GM18499 (cell line): ENCODE measurements around the gene ULBP3.
"Not testable (repeated sequence)": the region's sequence is repeated elsewhere in the genome, so short reads cannot be mapped to it uniquely, and the experiment has no call there.

Experiments used
- ATAC-seq: cut with Tn5 transposase; IDR thresholded peaks from one replicate; pipeline ENCODE4 v1.9.1; 2021; ENCODE audit warnings: moderate number of reproducible peaks; ENCODE audit not compliant: insufficient read depth, unreplicated experiment

Gene ULBP3

GRCh38 chr6:150078788-150079187 lies 9.9 kb upstream of the ULBP3 start:
- no peak for ATAC-seq

GRCh38 chr6:150076196-150076893 lies 7.4 kb upstream of the ULBP3 start:
- ATAC-seq = no peak

DNA sequence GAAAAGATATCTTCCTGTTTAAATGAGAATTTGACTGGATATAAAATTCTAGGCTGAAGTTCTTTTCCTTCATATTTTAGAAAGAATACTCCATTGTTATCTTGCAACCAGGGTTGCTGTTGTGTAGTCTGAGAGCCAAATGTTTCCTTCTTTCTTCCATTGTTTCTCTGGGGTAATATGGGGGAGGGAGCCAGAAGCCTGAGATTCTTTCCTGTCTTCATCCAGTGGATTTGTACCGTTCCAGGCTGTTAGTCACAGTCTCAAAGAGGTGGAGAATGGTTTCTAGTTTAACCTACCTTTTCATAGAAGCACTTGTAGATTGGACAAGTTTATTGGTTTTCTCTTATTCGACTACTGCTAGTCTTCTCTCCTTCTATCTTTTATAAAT lies 6.1 kb upstream of the ULBP3 start:
- no peak for ATAC-seq

DNA sequence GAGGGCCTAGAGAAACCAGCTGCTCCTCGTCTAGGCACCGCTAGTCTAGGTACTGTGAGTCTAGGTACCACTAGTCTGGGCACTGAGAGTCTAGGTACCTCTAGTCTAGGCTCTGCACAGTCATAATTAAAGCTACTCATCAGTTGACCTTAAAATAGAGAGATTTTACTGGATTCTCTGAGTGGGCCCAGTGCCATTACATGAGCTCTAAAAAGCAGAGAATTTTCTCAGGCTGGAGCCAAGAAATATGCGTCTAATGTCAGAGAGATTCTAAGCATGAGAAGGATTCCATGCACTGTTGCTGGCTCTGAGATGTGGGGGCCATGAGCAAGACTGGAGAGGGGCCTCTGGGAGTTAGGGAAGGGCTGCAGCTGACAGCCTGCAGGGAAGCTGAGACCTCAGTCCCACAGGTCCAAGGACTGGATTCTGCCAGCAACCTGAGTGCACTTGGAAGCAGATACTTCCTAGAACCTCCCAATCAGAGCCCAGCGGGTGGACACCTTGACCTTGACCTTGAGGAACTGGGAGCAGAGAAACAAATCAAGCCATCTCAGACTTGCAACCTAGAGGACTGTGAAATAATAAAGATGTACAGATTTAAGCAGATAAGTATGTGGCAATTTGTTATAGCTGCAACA lies 5.6 kb upstream of the ULBP3 start:
- not testable (repeated sequence) for ATAC-seq

DNA sequence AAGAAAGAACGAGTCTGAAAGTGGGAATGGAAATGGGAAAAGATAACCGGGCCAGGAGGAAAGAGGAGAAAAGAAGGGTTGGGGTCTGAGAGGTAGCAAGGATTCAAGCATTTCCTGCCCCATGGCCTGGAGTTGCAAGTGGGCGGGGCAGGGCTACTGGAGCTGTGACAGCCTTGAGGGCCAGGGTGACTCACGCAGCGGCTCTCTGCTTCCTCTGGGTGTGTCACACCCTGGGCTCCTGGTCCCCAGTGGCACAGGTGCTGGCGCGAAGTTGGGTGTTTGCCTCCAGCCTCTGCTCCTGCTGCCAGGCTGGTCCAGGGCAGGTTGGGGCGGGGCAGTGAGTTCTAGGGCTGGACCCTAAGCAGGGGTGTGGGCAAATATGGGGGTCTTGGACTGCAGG lies 3.3 kb upstream of the ULBP3 start:
- ATAC-seq = no peak

- no peak for ATAC-seq
Observed at GRCh38 chr6:150070236-150070818, 1.4 kb upstream of the ULBP3 start.

- ATAC-seq = no peak
Observed at GRCh38 chr6:150069706-150070105, 785 bp upstream of the ULBP3 start.

GRCh38 chr6:150068151-150068550 lies 770 bp downstream of the ULBP3 start:
- no peak for ATAC-seq

- no peak for ATAC-seq
Observed at GRCh38 chr6:150065083-150065482, 3.8 kb downstream of the ULBP3 start.

DNA sequence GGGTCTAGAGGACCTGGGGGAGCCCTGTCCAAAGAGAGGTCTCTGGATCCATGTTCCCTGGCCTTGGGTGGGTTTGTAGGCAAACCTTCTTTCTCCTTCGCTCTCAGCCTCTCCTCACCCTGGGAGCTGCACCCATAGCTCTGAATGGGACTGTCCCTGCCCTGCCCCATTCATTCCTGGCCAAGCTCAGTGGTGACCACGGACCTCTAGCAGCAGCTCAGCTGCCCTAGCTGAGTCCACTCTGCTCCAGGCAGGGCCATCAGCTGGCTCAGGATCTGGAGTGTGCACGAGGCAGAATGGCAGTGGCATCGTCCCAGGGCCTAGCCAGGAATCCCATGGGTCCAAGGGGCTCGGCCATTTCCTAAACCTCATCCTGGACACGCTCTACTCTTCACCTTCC lies 5.3 kb downstream of the ULBP3 start:
- no peak for ATAC-seq

- peak; percentile 65 for ATAC-seq
Observed at GRCh38 chr6:150059973-150060372, 8.9 kb downstream of the ULBP3 start.

- no peak for ATAC-seq
Observed at GRCh38 chr6:150058986-150059385, 9.9 kb downstream of the ULBP3 start.

DNA sequence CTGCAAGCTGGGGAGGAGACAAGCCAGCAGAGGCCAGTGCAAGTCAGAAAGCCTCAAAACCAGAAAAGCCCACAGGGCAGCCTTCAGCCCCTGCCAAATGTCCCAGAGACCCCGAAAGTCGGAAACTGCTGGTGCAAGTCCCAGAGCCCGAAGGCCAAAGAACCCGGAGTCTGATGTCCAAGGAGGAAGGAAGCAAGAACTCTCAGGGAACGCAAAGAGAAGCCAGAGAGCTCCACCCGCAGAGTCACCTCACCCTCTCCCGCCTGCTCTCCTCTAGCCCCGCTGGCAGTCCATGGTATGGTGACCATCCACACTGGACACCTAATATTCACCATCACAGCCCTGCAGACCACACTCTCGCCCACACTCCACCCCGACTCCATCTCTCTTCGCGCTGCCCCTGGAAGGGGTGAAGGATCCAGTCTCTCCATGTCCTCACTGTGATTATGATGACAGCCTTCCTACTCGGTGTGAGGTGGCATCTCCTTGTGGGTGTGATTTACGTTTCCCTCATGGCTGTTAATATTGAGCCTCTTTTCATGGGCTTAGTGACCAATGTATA lies 10.6 kb downstream of the ULBP3 start:
- ATAC-seq = no peak

DNA sequence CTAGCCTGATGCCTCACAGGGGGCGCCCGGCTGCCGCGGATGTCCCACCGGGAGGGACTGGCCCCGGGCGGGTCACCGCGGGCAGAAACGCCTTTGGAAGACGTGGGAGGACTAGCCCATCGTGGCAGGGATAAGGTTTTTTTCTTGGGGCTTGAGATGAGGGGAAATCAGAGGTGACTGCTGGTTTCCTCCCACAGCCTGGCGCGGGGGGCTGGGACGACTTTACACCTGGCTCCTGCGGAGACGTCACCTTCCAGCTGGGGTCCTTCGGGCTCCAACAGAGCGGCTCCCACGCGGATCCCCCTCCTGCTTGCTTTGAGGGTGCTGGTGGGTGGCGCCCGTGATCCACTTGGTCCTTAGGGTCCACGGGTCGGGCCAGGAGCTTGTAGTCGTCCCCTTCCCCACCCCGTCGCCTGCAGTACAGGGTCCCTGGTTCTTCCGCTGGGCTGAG lies 11.4 kb downstream of the ULBP3 start:
- ATAC-seq = no peak

DNA sequence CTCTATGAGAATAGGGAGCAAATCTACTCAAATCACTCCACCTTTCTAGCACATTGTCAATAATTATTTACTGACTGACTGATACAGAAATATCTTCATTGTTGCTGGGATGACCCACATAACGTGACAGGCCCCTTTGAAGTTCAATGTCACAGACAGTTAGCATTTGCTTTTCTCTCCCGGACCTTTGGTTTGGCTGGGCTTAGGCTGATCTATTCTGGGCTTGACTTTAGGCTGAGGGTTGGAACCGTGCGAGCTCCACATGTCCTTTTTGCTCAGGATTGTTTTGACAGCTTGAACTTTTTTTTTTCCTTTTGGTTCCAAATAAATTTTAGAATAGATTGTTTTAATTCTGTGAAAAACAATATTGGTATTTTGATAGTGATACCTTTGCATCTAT lies 12.0 kb downstream of the ULBP3 start:
- no peak for ATAC-seq

DNA sequence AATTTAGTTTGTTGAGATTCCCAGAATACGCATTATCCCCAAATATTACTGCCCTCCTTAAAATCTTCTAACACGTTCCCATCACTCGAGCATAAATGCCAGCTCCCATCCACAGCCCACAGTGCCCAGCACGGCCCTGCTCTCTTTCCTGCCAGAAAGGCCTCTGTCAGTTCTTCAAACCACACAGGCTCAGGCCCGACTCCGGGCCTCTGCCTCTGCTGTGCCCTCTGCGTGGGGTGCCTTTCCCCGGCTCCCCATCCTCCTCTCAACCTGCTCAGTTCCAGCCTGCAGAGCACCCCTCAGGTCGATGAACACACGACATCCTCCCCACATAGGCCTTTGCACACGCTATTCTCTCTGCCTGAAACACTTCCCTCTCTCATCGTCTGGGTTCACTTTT lies 12.8 kb downstream of the ULBP3 start:
- no peak for ATAC-seq

DNA sequence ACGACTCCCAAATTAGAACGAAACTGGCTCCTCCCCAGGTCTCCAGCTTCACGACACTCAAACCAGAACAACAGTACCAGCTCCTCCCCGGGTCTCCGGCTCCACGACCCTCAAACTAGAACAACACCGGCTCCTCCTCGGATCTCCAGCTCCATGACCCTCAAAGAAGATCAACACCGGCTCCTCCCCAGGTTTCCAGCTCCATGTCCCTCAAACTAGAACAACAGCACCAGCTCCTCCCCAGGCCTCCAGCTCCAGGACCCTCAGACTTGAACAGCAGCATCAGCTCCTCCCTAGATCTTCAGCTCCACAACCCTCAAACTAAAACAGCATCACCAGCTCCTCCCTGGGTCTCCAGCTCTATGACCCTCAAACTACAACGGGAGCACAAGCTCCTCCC lies 13.8 kb downstream of the ULBP3 start:
- no peak for ATAC-seq

DNA sequence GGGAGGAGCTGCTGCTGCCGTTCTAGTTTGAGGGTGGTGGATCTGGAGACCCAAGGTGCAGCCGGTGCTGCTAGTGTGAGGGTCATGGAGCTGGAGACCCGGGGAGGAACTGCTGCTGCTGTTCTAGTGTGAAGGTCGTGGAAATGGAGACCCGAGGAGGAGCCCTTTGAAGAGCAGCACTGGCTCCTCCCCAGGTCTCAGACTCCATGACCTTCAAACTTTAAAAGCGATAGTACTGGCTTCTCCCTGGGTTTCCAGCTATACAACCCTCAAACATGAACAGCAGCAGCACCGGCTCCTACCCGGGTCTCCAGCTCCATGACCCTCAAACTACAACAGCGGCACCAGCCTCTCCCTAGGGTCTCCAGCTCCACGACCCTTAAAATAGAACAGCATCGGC lies 15.5 kb downstream of the ULBP3 start:
- ATAC-seq = no peak

DNA sequence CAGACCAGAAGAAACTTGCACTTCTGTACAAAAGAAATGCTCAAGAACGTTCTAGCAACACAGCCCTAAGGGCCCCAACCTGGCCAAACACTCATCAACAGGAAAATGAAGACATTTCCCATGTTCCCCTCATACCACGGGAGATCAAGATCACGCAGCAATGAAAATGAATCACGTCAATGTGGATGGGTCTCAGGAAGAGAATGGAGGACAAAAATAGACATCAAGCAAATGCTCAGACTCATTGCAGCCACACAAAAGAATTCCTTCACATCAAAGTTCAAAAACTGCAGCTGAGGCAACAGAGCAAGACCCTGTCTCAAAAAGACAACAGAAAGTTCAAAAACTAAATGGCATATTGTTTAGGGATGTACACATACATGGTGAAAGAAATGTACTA lies 18.1 kb downstream of the ULBP3 start:
- ATAC-seq = no peak

- ATAC-seq = no peak
Observed at GRCh38 chr6:150048099-150048498, 20.8 kb downstream of the ULBP3 start.

GRCh38 chr6:150046943-150047342 lies 22.0 kb downstream of the ULBP3 start:
- ATAC-seq = no peak
